ENCODE data around the gene FDX1. TPM values are rescaled to one million over a fixed set of nuclear protein-coding genes. Genes with fewer than 3 reads are reported as not detected.

The FDX1 gene
- total and polyA plus RNA-seq, 2 of the 13 experiments (the other 11 are each of a cell fraction or from before 2014, with no cell fraction given), result 4.5 to 13.1 TPM

- TF ChIP-seq REXO4 (CRISPR knock-in tag; IDR thresholded peaks at IDR 0.05; ENCODE audit: borderline replicate concordance) (no peak), ZBTB46 (CRISPR knock-in tag; IDR thresholded peaks at IDR 0.05; ENCODE audit: borderline replicate concordance) (no peak), ZNF839 (CRISPR knock-in tag; IDR thresholded peaks at IDR 0.05; ENCODE audit: borderline replicate concordance) (no peak), TERF1 (CRISPR knock-in tag; IDR thresholded peaks at IDR 0.05) (no peak), RBM22 (optimal IDR thresholded peaks at IDR 0.05; ENCODE audit: low read length) (no peak), ZMYM4 (CRISPR knock-in tag; IDR thresholded peaks at IDR 0.05) (peak; percentile 53; the same call in 1 of the 2 replicates), YY1 (IDR thresholded peaks at IDR 0.05; ENCODE audit: insufficient read depth, insufficient replicate concordance, low read depth, low read length) (peak; percentile 85), ATF1 (CRISPR knock-in tag; IDR thresholded peaks at IDR 0.05) (no peak), TEAD2 (CRISPR knock-in tag; IDR thresholded peaks at IDR 0.05) (no peak), DBP (CRISPR knock-in tag; IDR thresholded peaks at IDR 0.05; ENCODE audit: not compliant biosample characterization) (no peak), NR2C2 (CRISPR knock-in tag; IDR thresholded peaks at IDR 0.05; ENCODE audit: borderline replicate concordance) (peak; percentile 36; the same call in 1 of the 2 replicates), KIAA2018 (CRISPR knock-in tag; IDR thresholded peaks at IDR 0.05; ENCODE audit: borderline replicate concordance) (no peak), ZNF691 (CRISPR knock-in tag; IDR thresholded peaks at IDR 0.05; ENCODE audit: borderline replicate concordance, low read depth) (peak; percentile 70; the same call in 1 of the 2 replicates), ELF3 (CRISPR knock-in tag; IDR thresholded peaks at IDR 0.05) (peak; percentile 85), ZFP90 (CRISPR knock-in tag; IDR thresholded peaks at IDR 0.05; ENCODE audit: borderline replicate concordance) (peak; percentile 22; the same call in 1 of the 2 replicates), HNF4A (CRISPR knock-in tag; IDR thresholded peaks at IDR 0.05) (0 out of 2 replicates have a peak, but pooled peaks have one; percentile 19)
Measured at GRCh38 chr11:110429731-110430266, at the start of gene FDX1 (continued).

Measured in HepG2 (cell line).